M059J (cell line): ENCODE results near the gene PHETA1. TPM values are rescaled to one million over a fixed set of nuclear protein-coding genes. Genes with fewer than 3 reads are reported as not detected.
A peak's percentile ranks its signal among the peaks of the same experiment; 100 is the strongest.

ENCODE experiments used
- DNase-seq: peaks from one replicate; pipeline ENCODE4 v3.0.0-alpha.2; 2012; ENCODE audit warnings: low read depth
- total RNA-seq: library from RNA; depleted of rRNA; stranded (reverse); fragments of >200 nt; shearing (Covaris generic); gene quantifications from 2 replicates; pipeline ENCODE4 v1.2.3, GENCODE V29; 2014; rRNA removed

PHETA1 gene
- total RNA-seq, 1 experiment from 2014 or later, result 3.9 TPM

- DNase-seq, result peak; percentile 84
Measured at GRCh38 chr12:111322336-111323250, 46.3 kb downstream of the PHETA1 start.

GRCh38 chr12:111321317-111321716 is 47.6 kb downstream of the PHETA1 start:
- DNase-seq, result no peak

DNA sequence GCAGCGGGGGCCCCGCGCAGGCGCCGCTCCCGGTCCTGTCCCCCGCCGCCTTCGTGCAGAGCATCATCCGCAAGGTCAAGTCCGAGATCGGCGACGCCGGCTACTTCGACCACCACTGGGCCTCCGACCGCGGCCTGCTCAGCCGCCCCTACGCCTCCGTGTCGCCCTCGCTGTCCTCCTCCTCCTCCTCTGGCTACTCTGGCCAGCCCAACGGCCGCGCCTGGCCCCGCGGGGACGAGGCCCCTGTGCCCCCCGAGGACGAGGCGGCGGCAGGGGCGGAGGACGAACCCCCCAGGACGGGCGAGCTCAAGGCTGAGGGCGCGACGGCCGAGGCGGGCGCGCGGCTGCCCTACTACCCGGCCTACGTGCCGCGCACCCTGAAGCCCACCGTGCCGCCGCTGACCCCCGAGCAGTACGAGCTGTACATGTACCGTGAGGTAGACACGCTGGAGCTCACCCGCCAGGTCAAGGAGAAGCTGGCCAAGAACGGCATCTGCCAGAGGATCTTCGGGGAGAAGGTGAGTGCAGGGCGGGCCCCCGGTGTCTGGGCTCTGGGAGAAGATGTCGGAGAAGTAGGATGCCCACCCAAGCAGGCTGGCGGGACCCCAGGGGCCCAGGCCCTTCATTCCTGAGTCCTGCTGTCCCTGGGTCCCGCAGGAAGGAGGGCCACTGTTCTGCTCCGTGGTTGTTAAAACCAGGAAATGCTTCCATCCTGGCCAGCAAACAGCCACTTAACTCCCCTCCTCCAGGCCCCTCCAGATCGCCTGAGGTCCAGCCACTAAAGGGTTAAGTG is 48.4 kb downstream of the PHETA1 start:
- DNase-seq, result no peak

DNA sequence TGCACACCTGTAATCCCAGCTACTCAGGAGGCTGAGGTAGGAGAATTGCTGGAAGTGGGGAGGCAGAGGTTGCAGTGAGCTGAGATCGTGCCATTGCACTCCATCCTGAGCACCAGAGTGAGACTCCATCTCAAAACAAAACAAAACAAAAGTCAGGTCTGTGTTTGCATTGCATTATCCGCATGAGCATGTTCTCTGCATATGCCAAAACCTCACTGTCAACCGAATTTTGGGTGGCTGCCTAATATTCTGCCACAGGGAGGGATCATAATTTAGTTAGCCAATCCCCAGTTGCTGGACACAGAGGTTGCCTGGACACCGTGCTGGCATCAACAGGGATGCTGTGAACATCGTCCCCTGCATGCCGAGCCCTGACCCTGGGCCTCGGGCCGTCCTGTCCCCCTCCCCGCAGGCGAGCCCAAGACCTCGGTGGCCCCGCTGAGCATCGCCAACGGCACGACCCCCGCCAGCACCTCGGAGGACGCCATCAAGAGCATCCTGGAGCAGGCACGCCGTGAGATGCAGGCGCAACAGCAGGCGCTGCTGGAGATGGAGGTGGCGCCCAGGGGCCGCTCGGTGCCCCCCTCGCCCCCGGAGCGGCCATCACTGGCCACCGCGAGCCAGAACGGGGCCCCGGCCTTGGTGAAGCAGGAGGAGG is 49.2 kb downstream of the PHETA1 start:
- no peak for DNase-seq

- DNase-seq, result no peak
Measured at GRCh38 chr12:111318450-111318849, 50.4 kb downstream of the PHETA1 start.

GRCh38 chr12:111316671-111317070 is 52.2 kb downstream of the PHETA1 start:
- DNase-seq, result no peak

GRCh38 chr12:111314953-111315539 is 53.8 kb downstream of the PHETA1 start:
- peak; percentile 33 for DNase-seq

DNA sequence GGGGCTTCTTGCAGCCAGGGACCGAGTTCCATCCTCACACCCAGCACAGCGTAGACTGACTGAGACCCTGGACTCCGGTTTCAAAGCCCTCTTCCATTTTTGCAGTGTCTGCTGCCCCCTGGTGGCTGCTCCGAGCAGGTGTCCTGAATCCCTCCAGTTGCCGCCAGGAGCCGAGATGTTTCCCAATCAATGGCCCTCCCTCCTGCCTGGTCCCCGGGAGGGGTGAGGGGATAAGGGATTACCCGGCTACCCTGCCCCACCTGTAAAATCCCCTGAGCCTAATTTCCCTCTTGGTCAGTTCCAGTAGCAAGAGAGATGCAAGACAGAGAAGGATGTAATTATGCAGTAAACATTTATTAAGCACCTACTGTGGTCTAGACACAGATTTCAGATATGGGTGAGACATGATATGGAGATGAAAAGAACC is 55.0 kb downstream of the PHETA1 start:
- DNase-seq, result peak; percentile 51

GRCh38 chr12:111312708-111313107 is 56.2 kb downstream of the PHETA1 start:
- DNase-seq, result no peak

DNA sequence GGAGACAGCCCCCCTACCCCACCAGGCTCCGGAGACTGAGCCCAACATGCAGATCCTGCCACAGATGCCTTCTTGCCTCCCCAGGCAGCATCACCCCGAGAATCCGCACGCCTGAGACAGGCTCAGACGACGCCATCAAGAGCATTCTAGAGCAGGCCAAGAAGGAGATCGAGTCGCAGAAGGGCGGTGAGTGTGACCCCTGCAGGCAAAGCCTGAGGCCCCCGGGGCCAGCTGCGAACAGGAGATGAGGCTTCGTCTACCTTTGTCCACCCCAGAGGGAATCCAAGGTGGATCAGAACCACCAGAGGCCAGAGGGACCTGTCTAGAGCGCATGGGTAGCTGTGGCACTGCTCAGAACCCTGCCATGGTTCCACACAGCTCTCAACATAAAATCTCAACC is 56.9 kb downstream of the PHETA1 start:
- no peak for DNase-seq

DNA sequence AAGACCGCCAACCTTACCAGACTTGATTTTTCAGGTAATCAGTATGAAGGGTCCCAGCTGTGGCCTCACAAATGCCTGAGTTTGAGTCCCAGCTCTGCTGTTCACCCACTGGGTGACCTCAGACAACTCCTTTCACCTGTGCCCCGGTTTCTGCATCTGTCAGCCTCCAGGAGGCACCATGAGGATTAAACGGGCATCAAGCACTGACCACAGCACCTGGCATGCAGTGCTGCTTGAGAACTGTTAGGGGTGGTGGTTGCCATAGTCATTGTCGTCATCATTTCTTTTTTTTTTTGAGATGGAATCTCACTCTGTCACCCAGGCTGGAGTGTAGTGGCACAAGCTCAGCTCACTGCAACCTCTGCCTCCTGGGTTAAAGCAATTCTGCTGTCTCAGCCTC is 57.9 kb downstream of the PHETA1 start:
- DNase-seq, result peak; percentile 25

Other genes starting within 250 kb of the PHETA1 start
- 31.5 and 48.6 TPM in 2 replicates for gene SH2B3, start 36.8 kb upstream of the PHETA1 start, total RNA-seq
- gene ATXN2, start 230.2 kb upstream of the PHETA1 start, total RNA-seq, result 19.2 and 20.7 TPM in 2 replicates